Stimulated activated naive CD4-positive, alpha-beta T cell treated with Interleukin-2 at 50 U/mL for 16 hours (primary cell): ENCODE results near the gene INS.

Experiments used
- DNase-seq: peaks from one replicate; lab custom pipeline; 2025; lab: John Stamatoyannopoulos, UW

Gene INS

DNA sequence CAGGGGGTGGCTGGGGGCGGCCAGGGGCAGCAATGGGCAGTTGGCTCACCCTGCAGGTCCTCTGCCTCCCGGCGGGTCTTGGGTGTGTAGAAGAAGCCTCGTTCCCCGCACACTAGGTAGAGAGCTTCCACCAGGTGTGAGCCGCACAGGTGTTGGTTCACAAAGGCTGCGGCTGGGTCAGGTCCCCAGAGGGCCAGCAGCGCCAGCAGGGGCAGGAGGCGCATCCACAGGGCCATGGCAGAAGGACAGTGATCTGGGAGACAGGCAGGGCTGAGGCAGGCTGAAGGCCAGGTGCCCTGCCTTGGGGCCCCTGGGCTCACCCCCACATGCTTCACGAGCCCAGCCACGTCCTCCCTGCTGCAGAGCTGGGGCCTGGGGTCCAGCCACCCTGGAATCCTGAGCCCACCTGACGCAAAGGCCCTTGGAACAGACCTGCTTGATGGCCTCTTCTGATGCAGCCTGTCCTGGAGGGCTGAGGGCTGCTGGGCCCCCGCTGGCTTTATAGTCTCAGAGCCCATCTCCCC, at the start of gene INS:
TSS of gene INS (minus strand) at position 474 of the 524 bp plus-strand sequence. CDS start at position 236, 238 bp downstream.
- no peak for DNase-seq

DNA sequence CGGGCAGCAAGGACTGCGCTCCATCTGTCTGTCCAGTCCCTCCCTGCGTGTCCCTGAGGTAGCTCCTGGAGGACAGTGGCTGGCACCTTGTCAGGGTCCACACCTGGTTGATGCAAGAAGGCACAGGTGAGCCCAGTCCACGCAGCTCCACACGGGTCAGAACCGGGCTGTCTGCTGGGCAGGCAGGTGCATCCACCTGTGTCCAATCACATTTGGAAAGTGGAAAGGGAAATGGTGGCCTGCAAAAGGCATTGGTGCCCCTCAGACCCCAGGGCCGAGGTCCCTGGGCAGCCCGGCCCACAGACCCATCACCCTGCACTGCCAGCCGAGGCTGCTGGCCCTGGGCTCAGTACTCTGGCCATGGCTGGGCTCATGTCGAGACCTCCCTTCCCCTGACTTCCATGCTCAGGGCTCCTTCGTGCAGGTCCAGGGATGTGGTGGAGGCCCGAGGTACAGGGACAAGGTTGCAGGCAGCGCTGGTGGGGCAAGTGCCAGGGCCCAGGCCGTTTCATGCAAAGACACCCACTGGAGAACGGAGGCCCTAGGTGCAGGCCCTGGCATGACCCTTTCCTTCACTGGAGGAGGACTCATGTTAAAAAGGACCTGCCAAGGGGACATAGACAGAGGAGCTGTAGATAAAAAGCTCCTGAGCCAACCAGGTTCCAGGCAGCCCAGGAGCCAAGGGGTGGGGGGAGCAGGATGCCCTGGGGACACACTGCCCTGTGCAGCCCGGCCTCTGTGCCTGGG, 49.5 kb upstream of the INS start:
- no peak for DNase-seq

DNA sequence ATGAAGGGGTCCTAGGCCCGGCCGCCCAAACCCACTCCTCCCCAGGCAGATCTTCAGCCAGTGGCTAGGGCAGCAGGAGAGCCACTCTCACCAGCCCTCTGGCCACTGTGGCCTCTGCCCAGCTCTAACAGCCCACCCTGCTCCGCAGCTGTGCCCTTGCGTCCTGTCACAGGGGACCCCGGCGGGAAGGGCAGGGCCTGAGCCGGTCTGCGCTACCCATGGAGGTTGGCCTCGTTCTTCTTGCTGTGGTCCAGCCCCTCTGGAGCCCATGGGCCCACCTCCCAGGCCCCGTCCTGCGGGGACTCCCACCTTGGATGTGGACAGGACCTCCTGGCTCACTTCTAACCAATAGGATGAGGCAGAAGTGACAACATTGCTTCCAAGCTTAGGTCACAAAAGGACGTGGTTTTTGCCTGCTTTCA, 48.9 kb upstream of the INS start:
- no peak for DNase-seq

DNA sequence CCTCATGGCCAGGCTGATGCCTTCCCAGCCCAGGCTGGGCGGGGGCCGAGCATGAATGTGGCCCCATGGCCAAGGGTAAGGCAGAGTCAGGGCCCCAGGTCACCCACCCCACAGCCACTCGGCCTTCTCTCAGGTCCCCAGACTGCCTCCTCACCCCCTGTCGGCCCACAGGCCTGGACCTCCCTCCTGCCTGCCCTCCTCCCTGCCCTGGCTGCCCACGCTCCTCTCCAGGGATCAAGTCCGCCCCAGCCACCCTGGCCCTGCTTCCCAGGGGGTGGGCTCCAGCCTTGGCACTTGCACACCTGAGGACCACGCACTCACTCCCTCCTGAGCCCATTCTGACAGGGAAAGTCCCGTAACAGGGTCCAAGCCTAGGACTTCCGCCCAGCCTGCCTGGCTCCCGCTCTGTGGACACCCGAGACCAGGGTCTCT, 48.4 kb upstream of the INS start:
- no peak for DNase-seq

DNA sequence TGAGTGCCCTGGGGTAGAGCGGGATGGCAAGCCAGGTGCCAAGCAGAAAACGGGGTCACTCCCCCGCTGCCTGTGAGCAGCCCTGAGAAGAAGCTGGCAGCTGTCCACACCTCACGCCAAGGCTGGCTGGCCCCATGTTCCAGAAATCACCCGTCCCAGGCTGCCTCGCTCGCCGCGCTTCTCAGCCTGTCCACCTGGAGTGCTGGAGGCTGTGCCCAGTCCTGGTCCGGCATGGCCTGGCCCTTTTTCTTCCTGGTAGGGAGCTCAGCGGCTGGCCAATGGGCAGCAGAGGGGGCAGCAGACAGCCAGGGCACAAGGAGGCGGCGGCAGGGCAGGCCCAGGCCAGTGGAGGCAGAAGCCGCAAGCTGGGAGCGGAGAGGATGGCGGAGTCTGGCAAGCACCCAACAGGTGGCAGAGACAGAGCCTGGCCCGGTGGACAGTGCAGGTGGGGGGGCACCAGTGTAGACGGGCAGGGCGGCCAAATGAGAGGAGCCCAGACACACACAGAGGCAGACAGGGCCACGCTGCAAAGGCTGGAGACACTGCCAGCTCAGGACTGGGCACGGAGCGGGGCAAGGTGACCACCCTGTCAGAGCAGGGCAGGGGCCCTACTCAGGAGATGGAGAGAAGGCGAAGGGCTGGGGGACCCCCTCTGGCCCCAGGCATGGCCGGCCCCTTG, 47.8 kb upstream of the INS start:
- no peak for DNase-seq

DNA sequence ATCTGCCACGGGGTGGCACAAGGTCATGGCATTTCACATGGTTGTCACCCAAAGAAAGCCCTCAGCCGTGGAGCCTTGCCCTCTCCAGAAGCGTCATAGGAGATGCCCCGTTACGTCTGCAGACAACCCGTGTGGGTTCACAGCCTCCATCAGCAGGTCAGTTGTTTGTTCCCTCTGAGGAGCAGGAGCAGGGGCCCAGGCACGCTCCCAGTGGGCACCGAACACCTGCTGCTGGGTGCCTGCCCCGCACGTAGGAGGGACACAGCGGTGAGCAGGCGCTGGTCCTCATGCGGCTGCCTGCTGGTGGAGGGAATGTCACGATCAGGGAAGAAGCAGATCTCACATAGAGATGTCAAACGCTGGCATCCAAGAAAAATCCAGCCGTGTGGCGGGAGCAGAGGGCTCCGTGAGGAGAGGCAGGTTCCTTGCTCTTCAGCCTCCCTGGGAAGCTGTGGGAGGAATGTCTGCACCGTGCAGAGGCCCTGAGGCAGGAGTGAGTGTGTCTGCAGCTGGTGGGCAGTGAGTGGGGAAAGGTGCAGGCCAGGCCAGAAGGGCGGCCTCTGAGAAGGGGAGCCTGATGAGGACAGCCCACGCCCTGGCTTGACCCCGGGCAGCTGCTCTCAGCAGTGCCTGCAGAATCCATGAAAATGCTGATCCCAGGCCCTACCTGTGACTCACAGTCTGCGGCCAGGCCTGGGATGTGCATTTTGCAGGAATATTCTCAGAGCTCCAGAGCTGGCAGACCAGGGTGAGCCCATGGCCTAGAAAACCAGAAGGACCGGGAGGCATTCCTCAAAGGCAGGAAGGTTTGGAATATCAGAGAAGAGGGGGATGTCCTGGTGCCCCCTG, 47.0 kb upstream of the INS start:
- no peak for DNase-seq

DNA sequence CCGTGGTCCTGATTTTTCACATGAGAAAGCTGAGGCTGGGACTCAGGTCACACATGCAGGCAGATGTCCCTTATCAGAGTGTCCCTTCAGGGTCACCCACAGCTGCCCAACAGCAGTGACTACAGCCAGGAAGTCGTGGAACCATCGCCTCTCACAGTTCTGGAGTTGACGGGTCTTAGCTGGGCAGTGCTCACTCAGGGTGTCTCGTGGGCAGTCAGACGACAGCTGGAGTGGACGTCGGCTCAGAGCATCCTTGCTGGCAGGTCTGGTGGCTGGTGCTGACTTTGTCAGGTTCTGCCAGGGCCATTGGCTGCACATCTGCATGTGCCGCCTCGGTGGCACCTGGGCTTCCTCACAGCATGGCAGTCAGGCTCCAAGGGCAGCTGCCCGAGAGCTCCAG, 46.2 kb upstream of the INS start:
- no peak for DNase-seq

DNA sequence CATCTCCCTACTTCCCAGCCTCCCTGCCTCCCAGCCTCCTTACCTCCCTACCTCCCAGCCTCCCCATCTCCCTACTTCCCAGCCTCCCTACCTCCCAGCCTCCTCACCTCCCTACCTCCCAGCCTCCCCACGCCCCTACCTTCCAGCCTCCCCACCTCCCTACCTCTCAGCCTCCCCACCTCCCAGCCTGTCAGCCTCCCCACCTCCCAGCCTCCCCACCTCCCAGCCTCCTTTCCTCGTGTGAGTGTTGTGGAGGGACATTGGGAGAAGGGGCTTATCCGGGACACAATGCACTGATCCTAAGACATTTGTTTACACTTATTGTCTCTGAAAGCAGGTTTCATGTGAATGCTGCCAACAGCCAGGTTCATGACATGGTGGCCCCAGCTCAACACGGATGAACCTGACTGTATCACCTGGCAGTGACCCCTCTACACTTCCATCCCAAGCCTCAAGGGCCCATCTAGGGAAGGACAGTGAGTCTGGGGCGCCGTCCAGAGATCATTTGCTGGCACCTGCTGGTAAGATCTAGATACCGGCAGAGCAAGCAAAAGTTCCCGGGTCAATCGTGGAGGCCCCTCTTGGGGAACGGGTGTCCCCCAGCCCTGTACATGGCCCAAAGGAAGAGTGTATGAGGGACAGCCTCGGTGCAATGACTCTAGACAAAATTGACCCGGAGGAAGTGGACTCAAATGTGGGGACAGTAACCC, 45.1 kb upstream of the INS start:
- no peak for DNase-seq

DNA sequence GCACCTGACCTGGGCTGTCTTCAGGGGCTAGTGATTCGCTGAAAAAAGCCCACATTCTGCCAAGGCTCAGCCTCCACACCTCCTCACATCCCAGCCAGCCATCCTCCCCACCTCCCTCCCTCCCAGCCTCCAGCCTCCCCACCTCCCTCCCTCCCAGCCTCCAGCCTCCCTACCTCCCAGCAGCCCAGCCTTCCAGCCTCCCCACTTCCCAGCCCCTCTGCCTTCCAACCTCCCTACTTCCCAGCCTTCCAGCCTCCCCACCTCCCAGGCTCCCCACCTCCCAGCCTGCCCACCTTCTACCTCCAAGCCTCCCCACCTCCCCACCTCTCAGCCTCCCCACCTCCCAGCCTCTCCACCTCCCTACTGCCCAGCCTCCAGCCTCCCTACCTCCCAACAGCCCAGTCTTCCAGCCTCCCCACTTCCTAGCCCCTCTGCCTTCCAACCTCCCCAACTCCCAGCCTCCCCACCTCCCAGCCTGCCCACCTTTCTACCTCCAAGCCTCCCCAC, 44.3 kb upstream of the INS start:
- DNase-seq, result no peak

DNA sequence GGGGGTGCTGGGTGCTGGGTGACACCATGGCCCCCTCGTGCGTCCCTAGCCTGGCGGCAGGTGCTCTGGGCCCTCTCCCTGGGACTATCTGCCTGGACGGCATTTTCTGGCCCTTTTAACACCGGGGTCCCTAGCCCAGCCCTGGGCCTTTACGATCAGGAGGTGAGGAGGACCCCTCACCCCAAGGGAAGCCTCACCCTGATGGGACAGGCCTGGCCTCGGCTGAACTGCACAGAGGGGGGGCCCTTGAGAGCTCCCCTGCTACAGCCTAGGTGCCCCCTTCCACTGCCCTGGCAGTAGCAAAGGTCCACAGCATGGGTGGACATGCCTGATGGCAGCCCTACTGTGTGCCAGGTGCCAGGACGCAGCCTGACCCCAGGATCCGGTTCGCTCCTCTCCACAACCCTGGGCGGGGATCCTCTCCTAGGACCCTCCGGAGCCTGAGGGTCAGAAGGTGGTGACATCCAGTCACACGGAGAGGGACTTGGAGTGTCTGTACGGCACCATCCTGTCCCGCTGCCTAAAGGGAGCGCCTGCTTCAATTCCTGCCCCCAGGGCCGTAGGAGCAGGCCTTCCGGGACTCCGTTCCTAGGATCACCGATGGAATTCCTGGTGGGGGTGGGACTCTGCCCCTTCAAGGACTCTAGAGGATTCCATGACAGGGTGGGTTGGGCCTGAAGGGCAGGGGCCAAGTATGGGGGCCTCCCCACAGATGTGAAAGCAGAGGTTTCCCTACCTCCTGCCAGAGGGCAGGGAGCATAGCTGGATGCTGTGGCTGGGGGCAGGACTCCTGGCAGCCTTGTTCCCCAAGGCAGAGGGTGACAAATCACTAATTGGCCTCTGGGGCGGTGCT, 43.6 kb upstream of the INS start:
- DNase-seq, result no peak

DNA sequence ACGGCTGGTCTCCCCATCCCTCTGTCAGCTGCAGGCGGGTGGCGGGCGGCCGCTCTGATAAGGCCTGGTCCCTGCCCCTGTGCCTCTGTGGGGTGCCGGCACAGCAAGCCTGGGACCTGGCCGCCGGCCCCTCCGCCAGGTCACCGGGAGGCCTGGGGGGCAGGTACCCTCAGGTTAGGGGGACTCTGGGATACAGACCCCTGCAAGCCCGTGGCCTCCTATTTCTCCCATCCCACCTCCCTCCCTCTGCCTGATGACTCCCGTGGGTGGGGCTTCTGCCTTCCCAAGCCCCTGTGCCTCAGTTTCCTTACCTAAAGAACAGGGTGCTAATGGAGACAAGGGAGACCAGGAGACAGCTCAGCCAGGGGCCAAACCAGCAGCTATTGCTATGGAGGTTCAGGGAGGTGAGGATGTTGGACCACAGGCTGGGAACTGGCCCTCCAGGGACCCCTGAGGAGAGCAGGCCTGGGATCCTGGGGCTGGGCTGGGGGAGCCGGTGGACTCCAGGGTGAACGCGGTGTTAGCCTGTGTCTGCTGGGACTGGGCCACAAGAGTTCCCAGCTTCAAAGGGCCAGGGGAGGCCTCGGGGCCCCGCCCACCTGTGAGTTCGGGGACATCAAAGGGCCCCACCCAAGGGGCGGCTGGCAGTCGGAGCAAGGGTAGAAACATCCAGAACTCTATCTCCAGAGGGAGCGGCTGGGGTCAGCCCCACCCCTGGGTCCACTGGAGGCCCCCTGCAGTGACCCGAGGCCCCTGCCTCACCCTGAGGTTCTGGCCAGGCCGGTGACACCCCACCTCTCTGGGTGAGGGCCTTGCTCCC, 42.6 kb upstream of the INS start:
- no peak for DNase-seq

DNA sequence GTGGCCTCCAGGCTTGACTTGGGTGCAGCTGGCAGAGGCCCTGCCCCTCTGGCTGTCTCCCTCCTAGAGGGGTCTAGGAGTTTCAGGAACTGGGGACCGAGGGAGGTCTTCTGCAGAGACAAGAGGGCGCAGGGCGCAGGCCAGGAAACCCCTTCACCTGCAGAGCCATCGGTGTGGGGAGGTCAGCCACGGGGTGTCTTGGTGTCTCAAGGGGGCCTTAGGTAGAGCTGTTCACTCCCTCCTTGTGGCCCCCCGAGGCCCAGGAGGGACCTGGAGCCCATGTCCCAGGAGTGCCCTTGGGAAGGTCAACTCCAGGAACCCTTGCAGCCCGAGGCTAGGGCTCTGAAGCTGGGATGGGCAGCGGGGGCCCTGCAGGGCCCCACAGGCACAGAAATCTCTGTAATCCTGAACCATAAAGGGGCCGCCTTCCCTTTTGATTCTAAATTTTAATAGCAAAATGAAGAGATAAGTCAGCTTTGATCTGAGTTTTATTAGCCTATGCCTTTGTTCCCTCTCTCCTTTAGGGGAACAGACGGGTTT, 42.0 kb upstream of the INS start:
- DNase-seq, result no peak

DNA sequence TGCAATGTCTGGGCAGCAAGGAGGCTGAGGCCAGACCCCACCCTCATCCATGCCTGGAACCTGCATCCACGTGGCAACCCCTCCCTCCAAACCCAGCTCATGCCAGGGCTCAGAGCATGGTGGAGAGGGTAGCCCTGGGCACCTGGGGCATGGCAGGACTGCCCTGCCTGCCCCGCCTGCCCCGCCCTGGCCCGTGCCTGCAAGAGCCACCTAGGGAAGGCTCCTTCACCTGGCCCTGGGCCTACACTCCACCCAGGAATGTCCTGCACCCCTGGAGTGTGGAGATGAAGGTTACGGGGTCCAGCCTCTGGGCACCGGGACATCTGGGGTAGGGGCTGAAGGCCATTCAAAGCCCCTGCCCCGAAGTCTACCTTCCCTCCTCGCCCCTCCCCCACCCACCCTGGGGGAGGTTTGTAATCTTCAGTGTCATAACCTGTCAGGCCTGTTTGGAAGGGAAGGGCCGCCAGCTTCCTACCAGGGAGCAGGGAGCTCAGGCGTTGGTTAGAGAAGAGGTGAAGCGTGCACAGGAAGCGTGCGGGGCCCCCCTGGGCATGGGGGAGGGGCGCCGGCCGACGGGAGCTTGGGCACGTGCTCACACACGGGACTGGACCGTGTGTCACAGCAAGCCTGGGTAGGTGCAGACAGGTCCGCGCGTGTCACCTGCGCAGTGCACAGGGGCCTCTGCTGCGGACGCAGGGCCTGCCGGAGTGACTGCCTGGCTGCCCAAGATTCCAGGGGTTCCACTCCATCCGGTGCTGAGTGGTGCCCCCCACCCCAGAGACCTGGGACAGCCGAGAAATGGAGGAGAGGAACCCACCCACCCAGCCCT, 41.3 kb upstream of the INS start:
- no peak for DNase-seq

DNA sequence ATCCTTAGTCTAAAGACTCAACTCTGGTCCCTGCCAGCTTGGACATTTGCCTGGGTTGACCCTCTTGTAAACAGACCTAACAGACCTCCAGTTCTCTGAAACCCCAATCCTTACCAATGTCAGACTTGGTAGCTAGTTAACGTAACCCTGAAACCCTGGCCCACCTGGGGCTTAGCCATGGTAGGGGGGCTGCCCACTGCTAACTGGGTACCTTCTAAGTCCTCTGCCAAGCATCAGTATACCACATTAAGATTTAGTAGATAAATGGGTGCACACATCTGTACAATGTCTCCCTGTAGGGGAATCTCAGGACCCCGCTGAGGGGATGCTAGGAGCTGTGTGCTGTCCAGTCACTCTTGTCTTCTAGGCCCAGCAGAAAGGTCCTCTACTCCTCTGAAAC, 40.5 kb upstream of the INS start:
- DNase-seq, result no peak

DNA sequence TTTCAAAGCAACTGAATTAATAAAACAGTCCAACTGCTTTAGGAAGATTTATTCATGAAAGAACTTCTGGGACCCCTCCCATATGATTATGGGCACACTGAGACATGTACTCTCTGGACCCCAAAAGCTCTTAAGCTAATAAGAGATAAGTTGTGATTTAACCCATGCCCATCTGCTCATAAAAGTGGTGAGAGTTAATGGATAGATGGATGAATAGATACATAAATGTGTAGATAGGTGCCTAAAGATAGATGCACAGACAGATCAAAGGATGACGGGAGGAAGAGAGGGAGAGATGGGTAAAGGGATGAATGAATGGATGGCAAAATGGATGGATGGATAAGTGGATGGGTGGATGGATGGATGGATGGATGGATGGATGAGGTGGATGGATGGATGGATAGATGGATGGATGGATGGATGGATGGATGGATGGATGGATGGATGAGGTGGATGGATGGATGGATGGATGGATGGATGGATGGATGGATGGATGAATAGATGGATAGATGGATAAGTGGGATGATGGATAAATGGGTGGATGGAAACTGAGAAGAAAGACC, 40.0 kb upstream of the INS start:
- DNase-seq, result no peak

DNA sequence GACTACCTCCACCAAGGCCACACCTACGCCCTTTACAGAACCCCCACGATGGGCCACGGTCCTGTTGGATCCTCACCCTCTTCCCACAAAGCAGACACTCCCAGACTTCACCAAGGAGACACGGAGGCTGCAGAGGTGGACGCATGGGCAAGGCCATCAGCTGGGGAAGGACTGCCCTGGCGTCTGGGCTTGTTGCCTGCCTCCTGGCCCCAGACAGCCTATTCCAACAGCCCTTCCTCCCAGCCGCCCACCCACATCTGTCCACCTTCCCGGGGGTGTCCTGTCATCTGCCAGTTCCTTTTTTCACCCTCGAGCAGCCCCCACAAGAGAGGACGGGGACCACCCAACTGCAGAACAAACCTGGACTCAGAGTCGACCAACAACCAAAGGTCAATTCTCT, 39.5 kb upstream of the INS start:
- DNase-seq, result no peak

DNA sequence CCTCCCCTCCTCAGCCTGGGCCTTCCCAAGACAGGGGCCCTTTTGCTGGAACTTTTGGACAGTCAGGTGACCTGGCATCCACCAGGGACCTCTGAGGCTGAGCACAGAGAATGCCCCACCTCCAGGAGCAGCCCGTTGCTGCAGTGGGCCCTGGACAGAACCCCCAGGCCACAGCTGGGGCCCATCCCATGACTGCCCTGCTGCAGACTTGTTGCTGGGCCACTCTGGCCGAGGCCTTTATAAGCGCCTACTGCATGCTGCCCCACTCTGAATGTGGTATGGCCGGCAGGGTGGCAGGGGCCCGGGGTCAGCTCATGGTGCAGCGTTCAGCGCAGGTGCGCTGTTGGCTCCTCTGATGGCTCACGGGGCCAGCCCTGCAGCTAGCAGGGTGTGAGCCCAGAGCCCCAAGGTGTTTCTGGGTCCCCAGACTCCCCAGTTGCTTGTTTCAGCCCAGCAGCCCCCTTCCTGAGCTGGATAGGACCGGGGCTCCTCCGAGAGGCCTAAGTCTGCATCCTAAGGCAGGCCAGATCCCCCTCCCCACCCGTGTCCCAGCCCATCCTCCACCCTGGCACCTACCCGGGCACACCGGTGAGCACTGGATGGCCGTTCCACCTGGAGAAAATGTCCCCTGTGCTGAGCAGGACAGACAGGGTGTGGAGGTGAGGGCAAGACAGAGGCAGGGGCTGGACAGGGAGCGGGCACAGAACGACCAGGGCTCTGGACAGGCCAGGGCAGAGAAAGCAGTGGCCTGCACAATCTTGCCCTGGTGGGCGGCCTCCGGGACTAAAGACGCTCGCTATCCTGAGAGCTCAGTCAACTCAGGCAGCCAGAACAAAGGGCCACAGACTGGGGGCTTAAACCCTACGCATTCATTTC, 38.7 kb upstream of the INS start:
- DNase-seq, result no peak
